IMR-90 (cell line): Measurements from ENCODE around the gene GMPPB. TPM values are rescaled to one million over a fixed set of nuclear protein-coding genes. Genes with fewer than 3 reads are reported as not detected.
A peak's percentile ranks its signal among the peaks of the same experiment; 100 is the strongest.

Source experiments
- ATAC-seq: fragments of 200-7000 bp; cut with Tn5 transposase; 2 replicates; pipeline ENCODE4 v1.9.1; 2020; ENCODE audit warnings: low read depth, mild to moderate bottlenecking, moderate library complexity
- BruUV-seq: library from RNA; stranded (reverse); fragments of 400-500 nt; replicated peaks from 2 replicates; lab custom pipeline; 2021; lab: Mats Ljungman, UMichigan
- CTCF ChIA-PET: fragments of 300-600 bp; formaldehyde crosslinking; extraction: SDS; loops from one replicate; lab custom pipeline; 2021; ENCODE audit warnings: antibody characterized with exemption; lab: Yijun Ruan, JAX
- POLR2A ChIA-PET: fragments of 300-600 bp; sonication (Branson Sonifier 250); formaldehyde crosslinking; loops from one replicate; lab custom pipeline; 2022; ENCODE audit warnings: antibody characterized with exemption; ENCODE audit not compliant: unreplicated experiment; lab: Charles Lee
- DNase-seq: peaks from one replicate; pipeline ENCODE4 v3.0.0; 2013
- H2AFZ ChIP-seq: replicated peaks from 2 replicates; pipeline ENCODE3; 2013; ENCODE audit warnings: low read length, mild to moderate bottlenecking; ENCODE audit not compliant: poor library complexity
- H2AK5ac ChIP-seq: 2 replicates; pipeline ENCODE4 v1.6.1; 2013; ENCODE audit warnings: low read depth, low read length, inconsistent platforms
- H2AK9ac ChIP-seq: replicated peaks from 2 replicates; pipeline ENCODE3; 2013; ENCODE audit warnings: mild to moderate bottlenecking, low read depth, low read length, moderate library complexity; ENCODE audit not compliant: poor library complexity
- H2BK120ac ChIP-seq: 2 replicates; pipeline ENCODE4 v1.6.1; 2013; ENCODE audit warnings: low read depth, low read length, inconsistent platforms
- H2BK15ac ChIP-seq: 3 replicates; pipeline ENCODE4 v1.6.1; 2013; ENCODE audit warnings: low read depth, low read length, inconsistent platforms
- H2BK20ac ChIP-seq: 2 replicates; pipeline ENCODE4 v1.6.1; 2013; ENCODE audit warnings: low read depth, mild to moderate bottlenecking, inconsistent platforms, low read length, moderate library complexity
- H2BK5ac ChIP-seq: 2 replicates; pipeline ENCODE4 v1.6.1; 2013; ENCODE audit warnings: mild to moderate bottlenecking, low read depth, low read length, inconsistent platforms; ENCODE audit not compliant: poor library complexity, severe bottlenecking
- H3K14ac ChIP-seq: replicated peaks from 2 replicates; pipeline ENCODE4 v1.6.1; 2013; ENCODE audit warnings: low read depth, low read length, inconsistent platforms
- H3K18ac ChIP-seq: 2 replicates; pipeline ENCODE4 v1.6.1; 2013; ENCODE audit warnings: low read depth, low read length, control low read depth
- H3K23ac ChIP-seq: 2 replicates; pipeline ENCODE4 v1.6.1; 2013; ENCODE audit warnings: low read depth, low read length, inconsistent platforms
- H3K27ac ChIP-seq: 2 replicates; pipeline ENCODE4 v1.5.1; 2013; ENCODE audit warnings: mild to moderate bottlenecking, control low read depth, low read length; ENCODE audit not compliant: insufficient read depth
- H3K27me3 ChIP-seq: 2 replicates; pipeline ENCODE4 v1.6.1; 2013; ENCODE audit warnings: low read length; ENCODE audit not compliant: control insufficient read depth, insufficient read depth
- H3K36me3 ChIP-seq: 2 replicates; pipeline ENCODE4 v1.6.1; 2013; ENCODE audit warnings: low read length, mixed read lengths; ENCODE audit not compliant: control insufficient read depth, insufficient read depth
- H3K4ac ChIP-seq: 2 replicates; pipeline ENCODE4 v1.6.1; 2013; ENCODE audit warnings: low read depth, low read length, inconsistent platforms
- H3K4me1 ChIP-seq: 2 replicates; pipeline ENCODE4 v1.6.1; 2013; ENCODE audit warnings: low read length, mixed read lengths; ENCODE audit not compliant: control insufficient read depth, insufficient read depth
- H3K4me2 ChIP-seq: 2 replicates; pipeline ENCODE4 v1.6.1; 2013; ENCODE audit warnings: low read depth, mild to moderate bottlenecking, control low read depth, low read length, moderate library complexity
- H3K4me3 ChIP-seq: 2 replicates; pipeline ENCODE4 v1.5.1; 2013; ENCODE audit warnings: low read depth, mild to moderate bottlenecking, control low read depth, low read length, moderate library complexity; ENCODE audit not compliant: insufficient read depth
- H3K56ac ChIP-seq: 2 replicates; pipeline ENCODE4 v1.6.1; 2013; ENCODE audit warnings: low read length, inconsistent platforms; ENCODE audit not compliant: insufficient read depth; ENCODE audit errors: extremely low read depth
- H3K79me1 ChIP-seq, 2 experiments: 2 replicates each; pipeline ENCODE4 v1.6.1; 2013; ENCODE audit warnings: low read length in 2 of 2, inconsistent platforms in 1 of 2, low read depth in 1 of 2
- H3K9ac ChIP-seq: 2 replicates; pipeline ENCODE4 v1.6.1; 2013; ENCODE audit warnings: low read depth, low read length, control low read depth
- H3K9me1 ChIP-seq: 2 replicates; pipeline ENCODE4 v1.6.1; 2013; ENCODE audit warnings: low read length, inconsistent platforms; ENCODE audit not compliant: insufficient read depth
- H3K9me3 ChIP-seq: 2 replicates; pipeline ENCODE4 v1.6.1; 2013; ENCODE audit warnings: low read length; ENCODE audit not compliant: control insufficient read depth, insufficient read depth
- H4K20me1 ChIP-seq: 2 replicates; pipeline ENCODE4 v1.6.1; 2013; ENCODE audit warnings: low read length, inconsistent platforms; ENCODE audit not compliant: insufficient read depth
- H4K5ac ChIP-seq: 2 replicates; pipeline ENCODE4 v1.6.1; 2013; ENCODE audit warnings: mild to moderate bottlenecking, low read depth, low read length, control low read depth
- H4K8ac ChIP-seq, 2 experiments: 2 replicates each; pipeline ENCODE4 v1.6.1; 2013; ENCODE audit warnings: low read depth in 2 of 2, low read length in 2 of 2, control low read depth in 1 of 2, inconsistent platforms in 1 of 2
- H4K91ac ChIP-seq: 2 replicates; pipeline ENCODE4 v1.6.1; 2013; ENCODE audit warnings: low read depth, low read length, inconsistent platforms; ENCODE audit not compliant: insufficient read depth
- BHLHE40 ChIP-seq: fragments of 150-350 bp; IDR thresholded peaks from 2 replicates; pipeline ENCODE4 v1.6.1; 2016; ENCODE audit warnings: mild to moderate bottlenecking, low read depth, low read length
- CHD1 ChIP-seq: IDR thresholded peaks from 2 replicates; pipeline ENCODE4 v1.6.1; 2012; ENCODE audit warnings: low read depth, low read length, improper control_type of control experiment
- FOS ChIP-seq: fragments of 150-350 bp; IDR thresholded peaks from 2 replicates; pipeline ENCODE4 v1.6.1; 2016; ENCODE audit warnings: low read depth, low read length
- MAFK ChIP-seq: IDR thresholded peaks from 2 replicates; pipeline ENCODE4 v1.6.1; 2012; ENCODE audit warnings: low read depth, low read length, improper control_type of control experiment
- MAZ ChIP-seq: IDR thresholded peaks from 2 replicates; pipeline ENCODE4 v1.6.1; 2012; ENCODE audit warnings: low read depth, mild to moderate bottlenecking, low read length, improper control_type of control experiment, moderate library complexity, borderline replicate concordance
- MXI1 ChIP-seq: IDR thresholded peaks from 2 replicates; pipeline ENCODE4 v1.6.1; 2012; ENCODE audit warnings: low read depth, mild to moderate bottlenecking, low read length, moderate library complexity, borderline replicate concordance
- NFE2L2 ChIP-seq: fragments of 150-350 bp; IDR thresholded peaks from 2 replicates; pipeline ENCODE4 v1.6.1; 2016; ENCODE audit warnings: low read depth, mild to moderate bottlenecking, low read length
- POLR2A ChIP-seq: IDR thresholded peaks from 2 replicates; pipeline ENCODE4 v1.6.1; 2012; ENCODE audit warnings: mild to moderate bottlenecking, low read depth, low read length
- RAD21 ChIP-seq: IDR thresholded peaks from 2 replicates; pipeline ENCODE4 v1.6.1; 2012; ENCODE audit warnings: low read length, improper control_type of control experiment
- RCOR1 ChIP-seq: IDR thresholded peaks from 2 replicates; pipeline ENCODE4 v1.6.1; 2012; ENCODE audit warnings: mild to moderate bottlenecking, low read length, improper control_type of control experiment; ENCODE audit not compliant: insufficient replicate concordance
- RFX5 ChIP-seq: IDR thresholded peaks from 2 replicates; pipeline ENCODE4 v1.8.0; 2012; ENCODE audit warnings: low read depth, mild to moderate bottlenecking, low read length, moderate library complexity
- SMC3 ChIP-seq: fragments of 150-350 bp; IDR thresholded peaks from 2 replicates; pipeline ENCODE4 v1.6.1; 2016; ENCODE audit warnings: low read depth, mild to moderate bottlenecking, antibody characterized with exemption, low read length, moderate library complexity
- WGBS, 2 experiments: methylation state at CpG; one replicate each; pipeline versions ENCODE4 v1.1.5 to v1.1.7; 2013; ENCODE audit warnings: missing lambda C conversion rate in 2 of 2; ENCODE audit not compliant: insufficient read length in 1 of 2; ENCODE audit errors: extremely low coverage in 2 of 2; 5-methylcytosine and 5-hydroxymethylcytosine counted together
- dilution Hi-C: fragments of 300-500 bp; cut with HindIII; formaldehyde crosslinking; loops from one replicate; pipeline ENCODE4 v1.14.3; 2018; ENCODE audit warnings: low sequenced_read_pairs; ENCODE audit not compliant: unreplicated experiment
- in situ Hi-C: fragments of 300-500 bp; cut with MboI; formaldehyde crosslinking; loops from 3 replicates; pipeline ENCODE4 v1.14.3; 2019; ENCODE audit warnings: low sequenced_read_pairs, inconsistent platforms, mixed read lengths
- intact Hi-C: fragments of 100-400 bp; cut with micrococcal nuclease; formaldehyde crosslinking; loops from 2 replicates; pipeline ENCODE4 v1.10.0; 2022
- polyA plus RNA-seq, 3 experiments: library from polyadenylated mRNA; depleted of rRNA; stranded (reverse); fragments of >200 nt; gene quantifications; 2 replicates each; pipeline ENCODE4 v1.2.3, GENCODE V29; 2012; ENCODE audit warnings: low replicate concordance in 1 of 3
- total RNA-seq: library from RNA; depleted of rRNA; stranded (reverse); fragments of >200 nt; gene quantifications from 2 replicates; pipeline ENCODE4 v1.2.3, GENCODE V29; 2012
- TF ChIP-seq, protein P1 (sequence below): conservative IDR thresholded peaks from 2 replicates; pipeline ENCODE4 v1.5.1; 2012; ENCODE audit warnings: mild to moderate bottlenecking, low read depth, low read length, improper control_type of control experiment
- TF ChIP-seq, protein P2 (sequence below): fragments of 150-350 bp; IDR thresholded peaks from 2 replicates; pipeline ENCODE4 v1.6.1; 2017; ENCODE audit warnings: mild to moderate bottlenecking, antibody characterized with exemption, low read length, low read depth

The GMPPB gene
- total and polyA plus RNA-seq, 2 of the 4 experiments (the other 2 are of a cell fraction) = 27.9 to 37.3 TPM

DNA sequence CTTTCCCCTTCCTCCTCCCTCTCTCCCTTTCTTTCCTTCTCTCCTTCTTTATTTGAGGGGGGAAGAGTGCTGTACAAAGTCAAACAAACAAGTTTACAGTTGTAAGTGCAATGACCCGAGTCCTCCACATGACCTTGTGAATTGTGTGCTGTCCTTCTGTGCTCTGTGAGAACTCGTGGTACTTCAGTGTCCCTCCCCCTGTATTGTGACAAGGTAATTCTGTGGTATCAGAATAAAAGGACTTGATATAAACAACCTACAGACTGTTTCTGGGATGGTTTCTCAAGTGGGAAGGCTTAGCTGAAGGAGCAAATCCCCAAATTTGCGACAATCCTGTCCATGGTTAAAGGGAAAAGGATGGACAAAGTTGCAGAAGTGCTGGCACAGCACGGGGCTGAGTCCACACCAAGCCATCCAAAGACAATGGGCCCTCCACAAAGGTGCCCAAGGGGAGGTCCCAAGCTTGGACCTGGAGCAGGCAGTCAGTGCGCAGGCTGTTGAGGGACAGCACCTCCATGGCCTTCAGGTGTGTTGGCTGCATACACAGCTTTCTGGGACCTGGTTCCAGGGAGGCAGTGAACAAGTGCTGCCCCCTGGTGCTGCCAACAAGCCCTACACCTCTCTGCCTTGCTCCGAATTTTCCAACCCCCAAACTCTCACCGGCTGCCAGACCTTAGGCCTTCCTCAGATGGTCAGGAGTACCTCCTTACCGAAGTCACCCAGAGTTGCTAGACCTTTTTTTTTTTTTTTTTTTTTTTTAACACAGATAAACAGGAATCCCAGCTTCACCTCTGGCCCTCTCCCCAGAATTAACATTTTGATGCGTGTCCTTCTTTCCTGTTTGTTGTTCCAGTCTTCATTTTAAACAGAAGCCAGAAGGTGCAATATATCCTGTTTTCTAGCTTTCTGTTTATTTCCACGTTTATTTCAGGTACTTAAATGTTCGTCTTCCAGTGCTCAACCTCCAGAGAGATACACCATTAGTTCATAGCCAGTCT lies 52.2 kb downstream of the GMPPB start:
- Histone ChIP-seq H3K4me1 (peaks cover 12% of the 10 kb centered on the region), H3K9ac (no peak overlapping the region), H3K4me2 (no peak overlapping the region), H3K27ac (no peak overlapping the region), H4K5ac (no peak overlapping the region), H4K8ac (no peak overlapping the region), H2AFZ (peak overlapping the region; percentile 13), H3K9me1 (peaks cover 17% of the 10 kb centered on the region), H2BK15ac (no peak overlapping the region), H2AK5ac (no peak overlapping the region), H2AK9ac (peak overlapping the region; percentile 75), H3K36me3 (peaks cover 10% of the 10 kb centered on the region), H2BK20ac (no peak overlapping the region), H3K23ac (no peak overlapping the region), H3K4me3 (no peak overlapping the region), H3K18ac (no peak overlapping the region), H3K14ac (no peak overlapping the region), H3K56ac (no peak overlapping the region), H3K4ac (no peak overlapping the region), H4K91ac (no peak overlapping the region), H4K20me1 (peaks cover 10% of the 10 kb centered on the region; the same call in 1 of the 2 replicates), H3K79me1 (peaks cover 19 to 31% of the 10 kb centered on the region in 2 experiments), H3K27me3 (0 out of 2 replicates have a peak, but pooled peaks cover 2% of the 10 kb centered on the region), H3K9me3 (no peaks in the 10 kb centered on the region), H2BK120ac (no peak overlapping the region), H2BK5ac (no peak overlapping the region)
- intact Hi-C loops = loop anchor here (1.0 to 5.0 kb wide), 3 partner anchors 105 to 259 kb away; partner anchors contain the start of genes RHOA and TCTA
- WGBS, 2 experiments = 33% methylated on average over 4 of the region's 11 CpGs; no CpG with 5 or more reads in 1 of the 2 experiments
- BruUV-seq = no TSS peak
- ChIA-PET POLR2A (no interaction called here), CTCF (interaction anchor here (0.8 to 1.8 kb wide), 4 partner anchors 118 to 134 kb away, joined by 3 to 23 read pairs (median 3); no protein-coding TSS in a partner anchor)
- dilution Hi-C loops = no loop called here
- in situ Hi-C loops = no loop called here
- DNase-seq (peak; percentile 53), ATAC-seq (0 out of 2 replicates have a peak, but pooled peaks have one; percentile 4)
- TF ChIP-seq RFX5 = no peak
- TF ChIP-seq, protein P1, sequence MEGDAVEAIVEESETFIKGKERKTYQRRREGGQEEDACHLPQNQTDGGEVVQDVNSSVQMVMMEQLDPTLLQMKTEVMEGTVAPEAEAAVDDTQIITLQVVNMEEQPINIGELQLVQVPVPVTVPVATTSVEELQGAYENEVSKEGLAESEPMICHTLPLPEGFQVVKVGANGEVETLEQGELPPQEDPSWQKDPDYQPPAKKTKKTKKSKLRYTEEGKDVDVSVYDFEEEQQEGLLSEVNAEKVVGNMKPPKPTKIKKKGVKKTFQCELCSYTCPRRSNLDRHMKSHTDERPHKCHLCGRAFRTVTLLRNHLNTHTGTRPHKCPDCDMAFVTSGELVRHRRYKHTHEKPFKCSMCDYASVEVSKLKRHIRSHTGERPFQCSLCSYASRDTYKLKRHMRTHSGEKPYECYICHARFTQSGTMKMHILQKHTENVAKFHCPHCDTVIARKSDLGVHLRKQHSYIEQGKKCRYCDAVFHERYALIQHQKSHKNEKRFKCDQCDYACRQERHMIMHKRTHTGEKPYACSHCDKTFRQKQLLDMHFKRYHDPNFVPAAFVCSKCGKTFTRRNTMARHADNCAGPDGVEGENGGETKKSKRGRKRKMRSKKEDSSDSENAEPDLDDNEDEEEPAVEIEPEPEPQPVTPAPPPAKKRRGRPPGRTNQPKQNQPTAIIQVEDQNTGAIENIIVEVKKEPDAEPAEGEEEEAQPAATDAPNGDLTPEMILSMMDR = peak; percentile 84
- no peak for TF ChIP-seq BHLHE40
- no peak for TF ChIP-seq FOS
- no peak for TF ChIP-seq CHD1
- TF ChIP-seq, protein P2, sequence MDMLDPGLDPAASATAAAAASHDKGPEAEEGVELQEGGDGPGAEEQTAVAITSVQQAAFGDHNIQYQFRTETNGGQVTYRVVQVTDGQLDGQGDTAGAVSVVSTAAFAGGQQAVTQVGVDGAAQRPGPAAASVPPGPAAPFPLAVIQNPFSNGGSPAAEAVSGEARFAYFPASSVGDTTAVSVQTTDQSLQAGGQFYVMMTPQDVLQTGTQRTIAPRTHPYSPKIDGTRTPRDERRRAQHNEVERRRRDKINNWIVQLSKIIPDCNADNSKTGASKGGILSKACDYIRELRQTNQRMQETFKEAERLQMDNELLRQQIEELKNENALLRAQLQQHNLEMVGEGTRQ = no peak
- TF ChIP-seq POLR2A = no peak
- TF ChIP-seq NFE2L2 = no peak
- peak; percentile 85 for TF ChIP-seq RAD21
- no peak for TF ChIP-seq RCOR1
- TF ChIP-seq SMC3 = peak; percentile 92
- peak; percentile 37; the same call in 1 of the 2 replicates for TF ChIP-seq MAZ
- TF ChIP-seq MXI1 = no peak
- TF ChIP-seq MAFK = no peak
